ENCODE measurements around the gene CLSTN1.
"Not testable (repeated sequence)": the region's sequence is repeated elsewhere in the genome, so short reads cannot be mapped to it uniquely, and the experiment has no call there.

CLSTN1 gene

DNA sequence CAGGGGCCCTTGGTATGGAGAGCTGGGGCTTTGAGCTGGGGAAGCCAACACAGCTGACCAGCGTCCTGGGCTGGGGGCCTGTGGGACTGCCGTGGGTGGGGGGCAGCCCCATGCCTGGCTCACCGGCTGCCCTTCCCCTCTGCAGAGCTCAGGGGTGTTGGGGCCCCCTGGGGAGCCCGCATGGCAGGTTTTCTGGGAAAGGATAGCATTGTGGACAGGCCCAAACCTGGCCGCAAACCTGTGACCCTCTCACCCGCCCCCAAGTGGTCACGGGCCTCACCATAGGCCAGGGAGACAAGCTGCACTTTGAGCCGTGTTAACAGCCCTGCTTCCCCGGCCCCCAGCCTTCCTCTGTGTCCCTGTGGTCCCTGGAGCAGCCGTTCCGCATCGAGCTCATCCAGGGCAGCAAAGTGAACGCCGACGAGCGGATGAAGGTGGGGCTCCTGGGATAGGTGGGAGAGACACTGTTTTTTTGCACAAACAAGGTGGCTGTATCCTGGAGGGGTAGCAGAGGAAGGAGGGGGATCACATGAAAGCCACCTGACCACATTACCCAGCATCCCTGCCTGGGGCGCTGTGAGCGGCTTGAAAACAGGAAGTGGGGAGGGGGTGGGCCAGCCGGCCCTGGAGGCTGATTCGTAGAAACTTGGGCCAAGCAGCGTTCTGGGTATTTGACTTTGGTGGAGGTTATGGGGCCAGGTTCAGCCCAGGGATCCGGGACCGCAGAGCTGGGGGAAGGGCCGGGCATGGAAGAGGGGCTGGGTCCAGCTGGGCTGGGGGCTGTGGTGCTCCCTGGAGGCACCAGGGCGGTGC lies 106.4 kb downstream of the CLSTN1 start:
- DNase-seq (ENCODE audit: low read depth in 1 of 2, low spot score in 1 of 2) = peak; percentile 75 to 82

DNA sequence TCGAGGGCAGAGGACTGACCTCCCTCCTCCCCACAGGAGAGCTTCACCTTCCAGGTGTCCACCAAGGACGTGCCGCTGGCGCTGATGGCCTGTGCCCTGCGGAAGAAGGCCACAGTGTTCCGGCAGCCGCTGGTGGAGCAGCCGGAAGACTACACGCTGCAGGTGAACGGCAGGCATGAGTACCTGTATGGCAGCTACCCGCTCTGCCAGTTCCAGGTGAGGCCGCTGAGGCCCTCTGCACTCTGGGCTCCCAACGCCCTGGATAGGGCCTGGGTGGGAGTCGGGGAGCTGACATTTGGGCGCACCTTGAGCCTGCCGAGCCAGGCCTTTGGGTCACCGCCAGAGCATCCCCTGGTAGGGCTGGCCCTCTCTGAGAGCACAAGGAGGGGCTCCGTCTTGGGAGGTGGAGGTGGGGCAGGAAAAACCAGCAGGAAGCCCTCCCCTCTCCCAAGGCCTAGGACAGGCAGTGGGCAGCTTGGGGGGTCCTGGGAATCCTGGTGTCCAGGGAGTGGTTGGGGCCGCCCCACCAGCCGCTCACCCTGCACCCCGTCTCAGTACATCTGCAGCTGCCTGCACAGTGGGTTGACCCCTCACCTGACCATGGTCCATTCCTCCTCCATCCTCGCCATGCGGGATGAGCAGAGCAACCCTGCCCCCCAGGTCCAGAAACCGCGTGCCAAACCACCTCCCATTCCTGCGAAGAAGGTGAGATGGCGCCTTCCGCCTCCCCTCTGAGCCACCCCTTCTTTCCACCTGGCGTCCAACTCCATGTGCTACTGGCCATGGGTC lies 107.2 kb downstream of the CLSTN1 start:
- DNase-seq (ENCODE audit: low read depth in 1 of 2, low spot score in 1 of 2) = no peak

- DNase-seq (ENCODE audit: low read depth in 1 of 2, low spot score in 1 of 2) = peak in 1 of 2 donors; percentile 49
These were observed 108.1 kb downstream of the CLSTN1 start for GRCh38 chr1:9715536-9716226.

DNA sequence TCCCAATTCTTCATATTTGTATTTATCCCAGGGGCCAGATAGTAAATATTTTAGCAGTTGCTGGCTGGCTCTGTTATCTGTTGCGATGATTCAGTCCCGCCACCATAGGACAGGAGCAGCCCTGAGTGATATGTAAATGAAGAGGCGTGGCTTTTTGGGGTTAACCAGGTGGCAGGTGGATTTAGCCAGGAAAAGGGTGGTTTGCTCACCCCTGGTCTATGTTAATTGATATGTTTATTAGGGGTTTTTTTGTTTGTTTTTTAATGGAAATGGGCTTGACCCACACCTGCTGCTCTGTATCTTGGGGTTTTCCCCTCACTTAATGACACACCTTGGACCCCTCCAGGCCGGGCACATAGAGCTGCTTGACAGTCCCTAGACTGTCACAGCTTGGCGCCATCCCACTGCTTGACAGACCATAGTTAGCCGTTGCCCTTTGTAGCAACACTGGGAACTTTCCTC lies 109.5 kb downstream of the CLSTN1 start:
- no peak for DNase-seq (ENCODE audit: low read depth in 1 of 2, low spot score in 1 of 2)

GRCh38 chr1:9712767-9713166 lies 111.0 kb downstream of the CLSTN1 start:
- not testable (repeated sequence) for DNase-seq (ENCODE audit: low read depth in 1 of 2, low spot score in 1 of 2)

GRCh38 chr1:9711466-9712020 lies 112.2 kb downstream of the CLSTN1 start:
- DNase-seq (ENCODE audit: low read depth in 1 of 2, low spot score in 1 of 2) = no peak

GRCh38 chr1:9710037-9710436 lies 113.7 kb downstream of the CLSTN1 start:
- DNase-seq (ENCODE audit: low read depth in 1 of 2, low spot score in 1 of 2) = no peak

DNA sequence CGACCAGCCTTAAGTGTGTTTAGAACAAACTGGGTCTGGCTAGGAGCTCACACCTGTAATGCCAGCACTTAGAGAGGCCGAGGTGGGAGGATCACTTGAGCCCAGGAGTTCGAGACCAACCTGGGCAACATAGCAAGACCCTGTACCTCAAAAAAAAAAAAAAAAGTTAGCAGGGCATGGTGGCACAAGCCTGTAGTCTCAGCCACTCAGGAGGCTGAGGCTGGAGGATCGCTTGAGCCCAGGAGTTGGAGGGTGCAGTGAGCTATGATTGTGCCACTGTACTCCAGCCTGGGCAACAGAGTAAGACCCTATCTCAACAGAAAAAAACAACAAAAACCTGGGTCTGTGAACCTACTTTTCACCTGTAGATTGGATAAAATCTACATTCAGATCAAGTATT lies 117.6 kb downstream of the CLSTN1 start:
- DNase-seq (ENCODE audit: low read depth in 1 of 2, low spot score in 1 of 2) = no peak

DNA sequence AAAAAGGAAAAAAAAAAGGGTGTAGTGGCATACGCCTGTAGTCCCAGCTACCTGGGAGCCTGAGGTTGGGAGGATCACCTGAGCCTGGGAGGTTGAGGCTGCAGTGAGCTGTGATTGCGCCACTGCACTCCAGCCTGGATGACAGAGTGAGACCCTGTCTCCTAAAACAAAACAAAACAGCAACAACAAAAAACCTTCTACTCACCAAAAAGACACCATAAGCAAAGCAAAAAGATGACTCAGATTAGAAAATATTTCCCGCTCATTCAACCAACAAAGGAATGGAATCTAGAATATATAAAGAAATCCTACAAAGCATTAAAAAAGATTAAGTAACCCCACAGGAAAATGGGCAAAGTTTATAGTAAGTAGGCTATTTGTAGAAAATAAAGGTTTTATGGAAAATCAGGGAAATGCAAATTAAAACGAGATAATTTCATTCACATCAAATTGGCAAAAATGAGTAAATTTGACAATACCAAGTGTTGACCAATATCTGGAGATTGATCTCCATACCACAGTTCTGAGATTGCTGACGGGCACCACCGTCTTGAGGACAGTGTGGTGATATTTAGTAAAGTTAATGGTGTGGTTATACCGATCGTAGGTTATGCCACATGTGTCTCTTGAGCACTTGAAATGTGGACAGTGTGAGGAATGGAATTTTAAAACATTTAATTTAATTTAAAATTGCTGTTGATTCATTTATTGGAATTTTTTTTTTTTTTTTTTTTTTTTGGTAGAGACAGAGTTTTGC lies 118.2 kb downstream of the CLSTN1 start:
- DNase-seq (ENCODE audit: low read depth in 1 of 2, low spot score in 1 of 2) = no peak

- DNase-seq (ENCODE audit: low read depth in 1 of 2, low spot score in 1 of 2) = no peak
These were observed 120.1 kb downstream of the CLSTN1 start for GRCh38 chr1:9703681-9704080.

GRCh38 chr1:9703165-9703509 lies 120.6 kb downstream of the CLSTN1 start:
- no peak for DNase-seq (ENCODE audit: low read depth in 1 of 2, low spot score in 1 of 2)

DNA sequence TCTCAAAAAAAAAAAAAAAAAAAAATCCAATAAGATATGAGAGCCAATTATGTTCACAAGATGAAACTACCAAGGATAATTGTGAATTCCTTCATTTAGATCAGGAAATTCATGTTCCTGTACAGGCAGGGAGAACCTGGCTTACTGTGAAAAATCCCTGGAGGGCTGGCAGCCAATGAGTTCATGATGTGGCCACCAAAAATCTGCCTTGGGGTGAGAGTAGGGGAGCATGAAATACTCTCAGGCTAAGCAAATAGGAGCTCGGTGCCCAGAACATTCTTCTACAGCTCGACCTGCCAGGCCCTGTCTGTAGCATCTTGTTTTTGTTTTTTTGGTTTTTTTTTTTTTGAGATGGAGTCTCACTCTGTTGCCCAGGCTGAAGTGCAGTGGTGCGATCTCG lies 122.1 kb downstream of the CLSTN1 start:
- no peak for DNase-seq (ENCODE audit: low read depth in 1 of 2, low spot score in 1 of 2)

- no peak for DNase-seq (ENCODE audit: low read depth in 1 of 2, low spot score in 1 of 2)
These were observed 123.4 kb downstream of the CLSTN1 start for GRCh38 chr1:9700340-9700739.

DNA sequence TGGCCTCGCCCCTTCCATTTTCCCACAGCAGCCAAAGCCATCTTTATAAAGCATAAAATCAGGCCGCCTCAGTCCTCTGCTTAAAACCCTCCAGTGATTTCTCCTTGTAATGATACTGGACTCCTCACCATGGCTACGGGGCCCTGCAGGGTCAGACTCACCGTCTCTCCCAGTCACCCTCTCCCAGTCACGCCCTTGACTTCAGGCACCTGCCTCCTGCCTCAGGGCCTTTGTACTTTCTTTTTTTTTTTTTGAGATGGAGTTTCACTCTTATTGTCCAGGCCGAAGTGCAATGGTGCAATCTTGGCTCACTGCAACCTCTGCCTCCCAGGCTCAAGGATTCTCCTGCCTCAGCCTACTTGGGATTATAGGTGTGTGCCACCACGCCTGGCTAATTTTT lies 124.4 kb downstream of the CLSTN1 start:
- no peak for DNase-seq (ENCODE audit: low read depth in 1 of 2, low spot score in 1 of 2)

DNA sequence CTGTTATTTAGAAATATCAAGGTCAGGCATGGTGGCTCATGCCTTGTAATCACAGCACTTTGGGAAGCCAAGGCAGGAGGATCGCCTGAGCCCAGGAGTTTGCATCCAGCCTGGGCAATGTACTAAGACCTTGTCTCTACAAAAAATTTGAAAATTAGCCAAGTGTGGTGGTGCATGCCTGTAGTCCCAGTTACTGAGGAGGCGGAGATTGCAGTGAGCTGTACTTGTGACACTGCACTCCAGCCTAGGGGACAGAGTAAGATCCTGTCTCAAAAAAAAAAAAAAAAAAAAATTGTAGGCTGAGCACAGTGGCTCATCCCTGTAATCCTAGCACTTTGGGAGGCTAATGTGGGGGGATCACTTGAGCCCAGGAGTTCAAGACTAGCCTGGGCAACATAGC lies 127.0 kb downstream of the CLSTN1 start:
- no peak for DNase-seq (ENCODE audit: low read depth in 1 of 2, low spot score in 1 of 2)

- no peak for DNase-seq (ENCODE audit: low read depth in 1 of 2, low spot score in 1 of 2)
These were observed 132.1 kb downstream of the CLSTN1 start for GRCh38 chr1:9691691-9692090.

DNA sequence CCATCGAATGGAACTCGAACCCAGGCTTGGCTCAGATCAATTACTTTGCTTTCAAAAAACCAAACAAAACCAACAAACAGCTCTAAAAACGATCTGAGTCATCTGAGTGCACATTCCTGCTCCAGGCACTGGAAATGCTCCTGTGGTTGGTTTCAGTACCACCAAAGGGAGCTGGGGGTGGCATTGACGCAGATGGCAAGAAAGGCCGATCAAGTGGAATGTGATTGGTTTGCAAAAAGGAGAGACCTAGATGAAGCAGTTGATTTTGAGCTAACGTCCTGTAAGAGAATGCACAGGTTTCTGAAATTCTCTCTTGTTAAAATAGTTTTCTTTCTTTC lies 132.7 kb downstream of the CLSTN1 start:
- DNase-seq (ENCODE audit: low read depth in 1 of 2, low spot score in 1 of 2) = no peak

- no peak for DNase-seq (ENCODE audit: low read depth in 1 of 2, low spot score in 1 of 2)
These were observed 133.2 kb downstream of the CLSTN1 start for GRCh38 chr1:9690440-9691107.

- DNase-seq (ENCODE audit: low read depth in 1 of 2, low spot score in 1 of 2) = no peak
These were observed 133.8 kb downstream of the CLSTN1 start for GRCh38 chr1:9689971-9690381.

DNA sequence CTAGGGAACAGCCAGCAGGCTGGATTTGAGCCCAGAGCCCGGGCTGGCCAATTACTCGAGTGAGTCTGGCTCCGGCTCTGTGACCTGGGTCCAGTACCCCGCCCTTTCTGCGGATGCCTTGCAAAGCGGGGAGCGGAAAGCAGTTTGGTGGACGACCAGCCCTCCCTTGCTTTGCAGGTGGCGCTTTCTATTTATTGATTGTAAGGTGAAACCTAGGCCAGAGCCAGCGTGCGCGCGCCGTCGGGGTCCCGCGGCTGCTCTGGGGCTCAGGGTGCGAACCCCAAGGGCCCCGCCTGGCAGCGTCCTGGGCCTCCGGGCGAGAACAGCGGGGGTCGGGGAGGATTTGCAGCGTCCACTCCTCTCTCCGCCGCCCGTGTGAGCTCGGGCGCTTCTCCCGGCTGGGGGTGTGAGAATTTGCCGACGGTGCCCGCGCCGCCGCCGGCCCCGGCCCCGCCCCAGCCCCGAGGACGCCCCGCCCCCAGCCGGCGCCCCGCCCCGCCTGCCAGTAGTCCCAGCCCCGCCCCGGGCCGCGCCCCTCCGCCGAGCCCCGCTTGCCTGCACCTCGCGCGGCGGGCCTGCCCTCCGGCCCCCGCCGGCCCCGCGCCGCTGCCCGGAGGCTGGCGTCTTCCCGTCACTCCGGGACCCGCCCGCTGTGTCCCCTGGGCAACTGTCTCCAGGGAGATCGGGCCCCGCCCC lies 134.6 kb downstream of the CLSTN1 start:
- peak; percentile 74 for DNase-seq (ENCODE audit: low read depth in 1 of 2, low spot score in 1 of 2)
